ENCODE results near the gene PANK1.

Gene PANK1

DNA sequence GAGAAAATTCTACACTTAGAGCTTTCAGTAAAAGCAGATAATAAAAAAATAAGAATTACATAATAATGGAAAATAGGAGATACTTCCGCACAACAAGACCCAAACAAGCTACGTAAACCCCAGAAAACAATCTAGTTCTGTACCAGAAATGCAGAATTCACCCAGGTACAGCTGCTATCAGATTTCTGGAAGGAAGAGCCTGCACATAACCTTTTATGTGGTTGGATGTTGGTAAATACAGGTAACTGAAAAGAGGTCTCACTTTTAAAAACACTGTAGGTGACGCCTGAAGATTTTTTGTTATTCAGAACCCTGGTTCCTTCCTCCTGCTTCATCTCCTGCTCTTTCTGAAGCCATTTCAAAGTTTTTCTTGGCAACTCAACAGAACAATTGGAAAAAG, 29.9 kb downstream of the PANK1 start:
- DNase-seq: no peak

DNA sequence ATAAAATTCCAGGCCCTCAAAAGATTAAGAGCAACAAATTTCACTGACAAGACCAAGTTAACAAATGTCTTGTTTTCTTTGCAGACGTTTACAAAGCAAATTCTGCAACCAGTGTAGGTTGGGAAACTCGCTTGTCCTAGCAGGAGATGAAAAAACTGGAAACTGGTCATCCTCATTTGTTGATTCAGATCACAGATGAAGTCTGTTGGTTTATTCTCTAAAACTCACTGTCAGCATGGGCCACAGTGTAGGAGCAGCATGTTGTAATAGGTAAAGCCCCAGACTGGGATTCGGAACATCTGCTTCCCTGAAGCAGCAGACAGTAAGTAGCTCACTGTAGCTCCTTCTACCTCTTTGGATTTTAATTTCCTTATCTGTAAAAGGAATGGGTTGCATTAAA, 31.5 kb downstream of the PANK1 start:
- DNase-seq: no peak

DNA sequence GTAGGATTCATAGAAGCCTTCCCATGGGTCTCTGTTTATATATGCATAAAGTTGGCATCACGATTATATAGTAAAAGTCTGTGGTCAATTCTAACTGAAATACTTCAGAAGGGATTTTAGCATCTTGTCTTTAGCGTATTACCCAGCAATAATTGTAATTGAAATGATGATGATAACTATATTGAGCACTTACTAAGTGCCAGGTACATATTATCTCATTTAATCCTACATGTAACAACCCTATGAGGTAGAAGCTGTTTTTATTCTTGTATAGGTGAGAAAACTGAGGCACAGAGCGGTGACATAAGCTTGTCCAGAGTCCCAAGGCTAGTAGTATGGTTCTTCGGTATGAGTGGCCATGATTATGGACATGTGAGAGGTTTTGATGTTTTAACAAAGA, 33.8 kb downstream of the PANK1 start:
- no peak for DNase-seq

DNA sequence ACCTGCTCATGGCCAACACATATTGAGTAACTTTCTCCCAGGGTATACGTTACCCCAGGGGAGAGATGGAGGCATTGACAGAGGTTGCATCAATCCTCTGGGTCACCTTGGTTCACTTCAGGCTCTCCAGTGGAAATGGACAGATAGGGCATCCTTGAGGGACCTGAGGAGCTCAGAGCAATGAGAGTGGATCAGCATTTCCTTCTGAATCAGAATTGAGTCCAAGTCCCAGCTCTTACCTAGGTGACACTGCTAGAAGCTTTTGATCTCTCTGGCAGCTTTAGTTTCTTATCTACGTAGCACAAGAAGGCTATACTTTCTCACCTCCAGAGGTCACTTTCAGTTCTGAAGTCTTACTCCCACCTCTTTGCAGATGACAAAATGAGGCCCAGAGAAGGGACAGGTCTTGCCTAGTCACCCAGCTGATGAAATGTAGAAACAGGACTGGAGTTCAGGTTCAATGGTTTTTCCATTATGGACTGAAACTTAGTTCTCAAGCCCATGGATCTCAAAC, 35.2 kb downstream of the PANK1 start:
- no peak for DNase-seq

DNA sequence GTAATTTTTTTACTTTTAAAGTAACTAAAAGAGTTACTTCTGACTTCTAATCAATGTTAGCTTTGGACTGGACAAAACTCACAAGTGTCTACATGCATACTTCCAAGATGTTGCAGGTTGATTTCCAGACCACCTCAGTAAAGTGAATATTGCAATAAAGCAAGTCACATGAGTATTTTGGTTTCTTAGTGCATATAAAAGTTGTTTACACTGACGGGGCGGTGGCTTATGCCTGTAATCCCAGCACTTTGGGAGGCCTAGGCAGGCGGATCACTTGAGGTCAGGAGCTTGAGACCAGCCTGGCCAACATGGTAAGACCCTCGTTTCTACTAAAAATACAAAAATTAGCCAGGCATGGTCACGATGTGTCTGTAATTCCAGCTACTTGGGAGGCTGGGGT, 40.8 kb downstream of the PANK1 start:
- DNase-seq: no peak

DNA sequence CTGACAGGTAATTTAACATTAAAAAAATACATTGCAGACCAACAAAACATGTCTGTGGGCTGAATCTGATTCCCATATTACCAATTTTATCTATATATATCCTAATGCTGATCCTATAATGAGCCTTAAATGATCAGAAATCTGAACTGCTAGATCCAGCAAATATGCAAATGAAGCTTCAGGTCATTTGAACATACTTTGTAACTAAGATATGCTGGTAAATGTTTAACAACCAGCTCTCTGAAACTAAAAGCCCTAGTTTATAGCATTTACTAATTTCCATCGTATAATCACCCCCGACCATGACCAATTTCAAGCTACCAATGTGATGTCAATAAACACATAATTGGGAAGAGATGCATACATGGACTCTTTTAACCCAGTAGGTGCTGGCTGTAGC, 42.1 kb downstream of the PANK1 start:
- no peak for DNase-seq

DNA sequence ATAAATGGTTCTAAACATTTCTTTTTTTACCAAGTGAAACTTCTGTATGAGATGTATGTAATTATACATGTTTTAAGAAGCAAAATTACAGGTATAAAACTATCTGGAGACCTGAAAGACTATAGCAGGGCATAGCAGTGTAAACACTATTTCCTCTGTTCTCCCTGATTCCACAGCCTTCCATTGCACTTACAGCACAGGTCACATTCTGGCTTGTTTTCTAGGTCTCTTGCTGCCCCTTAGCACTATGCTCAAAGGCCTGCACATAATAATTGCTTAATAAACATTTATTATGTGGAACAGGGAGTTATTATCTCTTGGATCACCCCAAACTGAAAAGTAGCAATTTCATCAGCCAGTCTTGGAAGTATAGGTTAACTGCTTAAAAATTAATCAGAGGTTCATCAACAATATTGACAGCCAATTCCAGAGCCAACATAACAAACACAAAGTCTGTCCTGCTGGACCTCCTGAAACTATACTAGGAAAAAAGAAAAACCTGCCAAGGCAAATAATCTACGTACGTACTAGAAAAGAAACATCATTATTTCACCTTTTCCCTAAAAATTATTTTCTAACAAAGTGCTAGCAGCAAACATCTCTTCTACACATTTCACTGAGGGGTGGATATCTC, 43.2 kb downstream of the PANK1 start:
- no peak for DNase-seq

DNA sequence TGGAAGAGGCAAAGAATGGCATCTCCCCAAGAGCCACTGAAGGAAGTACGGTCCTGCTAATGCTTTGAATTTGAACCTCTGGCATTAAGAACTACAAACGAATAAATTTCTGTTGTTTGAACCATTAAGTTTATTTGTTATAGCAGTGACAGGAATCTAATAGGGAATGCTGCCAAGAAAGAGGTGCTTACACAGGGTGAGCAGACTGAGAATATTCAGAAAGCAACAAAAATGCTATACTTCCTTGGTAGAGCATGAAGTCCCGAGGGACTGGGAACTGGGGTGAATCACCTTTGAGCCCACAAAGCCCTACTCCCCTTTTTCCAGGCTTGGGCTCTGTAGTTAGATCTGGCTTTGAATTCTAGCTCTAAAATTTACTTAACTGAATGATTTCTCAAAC, 45.0 kb downstream of the PANK1 start:
- no peak for DNase-seq

DNA sequence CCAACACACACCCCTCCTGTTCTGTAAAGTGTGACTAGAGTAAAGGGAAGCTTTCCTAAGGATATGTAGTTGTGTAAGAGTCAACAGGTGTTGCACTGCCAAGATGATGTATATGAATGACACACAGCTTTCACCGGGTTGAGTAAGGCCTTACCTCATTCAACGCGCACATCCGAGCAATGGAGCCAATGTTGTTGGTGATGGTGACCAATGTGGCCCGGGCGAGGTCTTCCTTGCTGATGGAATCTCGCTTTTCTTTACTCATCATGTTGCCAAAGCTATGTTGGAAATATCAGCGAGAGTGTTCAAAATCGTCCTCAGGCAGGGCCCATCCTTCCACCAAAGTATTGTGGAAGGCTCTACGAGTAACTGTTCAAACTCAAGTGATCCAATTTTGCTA, 52.0 kb downstream of the PANK1 start:
- no peak for DNase-seq

DNA sequence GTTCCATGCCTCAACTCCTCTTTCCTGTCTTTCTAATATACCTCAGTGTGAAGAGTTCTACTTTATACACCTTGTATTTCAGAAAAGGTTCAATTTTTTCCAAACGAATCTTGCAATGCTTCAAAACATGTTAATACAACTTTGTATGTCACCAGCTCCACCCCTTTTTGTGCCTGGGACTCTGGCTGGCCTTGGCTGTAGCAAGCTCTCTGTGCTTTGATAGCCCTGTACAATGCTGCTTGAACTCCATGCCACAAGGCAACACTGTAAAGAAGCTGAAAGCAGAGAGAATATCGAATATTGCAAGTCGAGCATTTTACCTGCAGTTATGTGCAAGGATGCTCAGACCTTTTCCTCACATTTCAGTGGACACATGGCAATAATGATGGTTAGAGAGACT, 52.5 kb downstream of the PANK1 start:
- DNase-seq: no peak

DNA sequence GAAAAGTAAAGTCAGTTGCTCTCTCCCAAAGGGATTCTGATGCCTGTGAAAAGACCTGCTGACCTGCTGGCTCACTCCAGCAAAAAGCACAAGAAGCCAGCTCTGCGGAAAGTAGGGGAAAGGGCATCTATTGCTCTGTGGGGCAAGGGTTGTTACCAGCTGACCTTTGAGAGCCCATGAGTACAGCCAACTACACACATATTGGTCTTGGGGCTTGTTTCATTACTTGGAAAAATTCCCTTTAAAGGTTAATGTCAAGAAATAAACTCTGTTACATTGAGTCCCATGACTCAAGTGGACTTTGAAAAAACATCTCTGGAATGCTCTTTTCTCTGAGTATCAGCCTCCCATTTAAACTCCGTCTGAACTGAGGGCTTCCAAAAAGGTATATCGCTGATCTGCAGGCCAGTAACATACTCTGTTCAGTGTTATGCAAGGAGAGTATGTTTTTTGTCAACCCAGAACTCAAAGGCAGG, 53.2 kb downstream of the PANK1 start:
- no peak for DNase-seq

DNA sequence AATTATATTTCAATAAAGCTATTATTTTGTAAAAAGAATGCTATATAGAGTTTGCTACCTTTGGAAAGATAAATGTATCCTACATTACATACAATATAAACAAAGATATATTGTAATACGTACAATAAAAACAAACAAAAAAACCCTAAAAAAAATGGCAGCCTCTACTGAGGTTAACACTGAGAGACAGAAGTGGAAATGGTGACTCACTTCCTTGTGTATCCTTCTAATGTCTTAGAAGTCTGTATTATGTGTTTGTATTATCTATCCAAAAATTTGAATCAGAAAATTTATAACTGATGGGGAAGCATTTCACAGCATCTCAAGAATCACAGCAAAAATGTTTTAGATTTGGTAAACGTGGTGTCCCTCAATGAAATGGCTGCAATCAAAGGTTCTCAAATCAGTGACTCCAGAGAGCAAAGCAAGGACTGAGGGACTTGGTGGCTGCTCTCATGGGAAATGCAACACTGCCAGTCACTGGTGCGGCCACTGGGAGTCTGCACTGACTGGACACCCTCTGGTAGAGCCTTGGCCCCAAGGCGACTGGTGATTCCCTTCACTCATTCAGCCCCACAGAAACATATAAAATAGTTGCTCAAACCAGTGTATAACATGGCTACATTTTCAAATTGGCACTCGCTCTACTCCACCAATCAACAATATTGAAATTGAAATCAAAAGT, 53.8 kb downstream of the PANK1 start:
- DNase-seq: no peak

DNA sequence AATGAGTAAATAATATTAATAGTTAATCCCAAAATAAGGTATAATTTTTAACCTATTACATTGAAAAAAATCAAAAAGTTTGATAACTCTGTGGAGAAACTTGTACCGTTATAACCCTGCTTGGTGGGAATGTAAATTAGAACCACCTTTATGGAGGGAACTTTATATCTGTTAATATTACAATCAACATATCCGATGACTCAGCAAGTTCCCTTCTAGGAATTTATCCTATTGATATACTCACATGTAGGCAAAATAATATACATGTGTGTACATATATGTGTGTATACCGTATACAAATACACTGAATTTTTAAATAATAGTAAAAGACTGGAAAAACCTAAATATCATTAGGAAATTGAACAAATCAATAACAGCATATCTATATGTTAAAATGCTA, 54.7 kb downstream of the PANK1 start:
- DNase-seq: no peak

DNA sequence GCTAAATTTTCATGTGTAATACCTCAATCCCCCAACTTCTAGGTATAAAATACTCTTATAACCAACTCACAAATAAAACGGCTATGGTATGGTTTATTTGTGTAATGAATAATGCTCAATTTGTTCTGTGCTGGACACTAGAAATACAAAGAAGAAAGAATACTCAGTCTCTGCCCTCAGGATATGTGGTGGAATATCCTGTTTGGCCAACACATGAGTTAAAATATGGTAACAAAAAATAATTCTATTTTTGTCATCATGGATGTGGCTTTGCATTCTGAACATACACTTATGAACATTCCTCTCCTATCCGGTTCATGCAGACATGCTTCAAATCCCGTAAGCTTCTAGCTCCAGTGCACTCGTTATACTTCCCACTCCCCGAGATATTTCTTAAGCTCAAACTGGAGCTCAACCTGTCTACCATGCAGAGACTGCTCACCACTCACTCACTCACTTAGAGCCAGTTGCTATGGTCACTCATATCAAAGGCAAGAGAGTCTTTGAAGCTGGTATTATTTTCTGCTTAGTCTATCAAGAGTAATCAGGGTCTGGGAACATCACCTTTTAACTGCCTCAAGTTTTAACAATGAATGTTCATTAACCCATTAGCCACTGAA, 55.8 kb downstream of the PANK1 start:
- DNase-seq: no peak

DNA sequence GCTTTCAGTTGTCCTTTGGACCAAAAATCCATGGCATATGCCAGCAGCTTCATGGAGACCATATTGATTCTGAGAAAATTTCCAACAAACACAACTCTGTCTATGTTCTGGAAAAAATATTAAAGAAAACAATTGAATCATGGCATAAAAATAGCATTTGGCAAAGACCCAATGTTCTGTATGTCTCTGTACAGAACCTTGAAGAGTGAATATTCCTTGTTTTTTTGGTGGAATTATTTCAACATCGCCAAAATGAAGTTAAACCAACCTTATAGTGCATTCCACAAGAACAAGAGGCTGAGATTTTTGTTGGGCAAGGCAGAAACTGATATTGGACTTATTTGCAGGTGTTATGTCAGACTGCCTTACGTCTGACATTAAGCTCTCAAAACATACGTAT, 56.4 kb downstream of the PANK1 start:
- DNase-seq: no peak

DNA sequence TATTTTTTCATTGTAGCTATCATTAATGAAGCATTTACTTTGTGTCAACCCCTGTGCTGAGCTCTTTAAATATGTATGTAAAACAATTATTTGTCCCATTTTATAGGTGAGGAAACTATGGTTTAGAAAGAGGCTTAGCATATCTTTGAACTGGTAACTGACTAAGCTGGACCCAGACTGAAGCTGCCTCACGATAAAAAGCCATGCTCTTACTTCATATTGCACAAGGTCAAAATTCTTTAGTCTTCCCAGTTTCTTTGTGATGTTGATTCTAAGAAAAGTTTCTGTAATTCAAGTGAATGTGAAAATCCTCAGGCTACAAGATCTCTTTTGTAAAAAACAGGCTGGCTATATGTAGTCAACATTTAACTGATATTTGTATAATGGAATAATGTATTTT, 63.0 kb downstream of the PANK1 start:
- DNase-seq: no peak

DNA sequence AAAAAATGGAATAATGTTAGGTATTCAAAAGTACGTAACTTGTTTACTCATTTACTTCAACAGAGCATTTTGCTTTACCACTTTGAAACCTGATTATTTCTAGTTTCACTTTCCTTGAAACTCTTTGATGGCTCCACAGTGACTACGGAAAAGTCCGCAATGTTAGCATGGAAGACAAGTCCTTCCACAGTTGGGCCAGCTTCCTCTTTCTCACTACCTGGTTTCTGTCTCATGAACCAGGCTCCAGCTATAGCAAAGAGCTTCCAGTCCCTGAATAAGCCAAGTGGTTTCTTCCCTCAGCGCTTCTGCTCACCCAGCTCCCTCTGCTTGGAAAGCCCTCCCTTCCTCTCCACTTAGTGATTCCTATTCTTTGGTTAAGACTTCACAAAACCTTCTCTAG, 64.8 kb downstream of the PANK1 start:
- no peak for DNase-seq

DNA sequence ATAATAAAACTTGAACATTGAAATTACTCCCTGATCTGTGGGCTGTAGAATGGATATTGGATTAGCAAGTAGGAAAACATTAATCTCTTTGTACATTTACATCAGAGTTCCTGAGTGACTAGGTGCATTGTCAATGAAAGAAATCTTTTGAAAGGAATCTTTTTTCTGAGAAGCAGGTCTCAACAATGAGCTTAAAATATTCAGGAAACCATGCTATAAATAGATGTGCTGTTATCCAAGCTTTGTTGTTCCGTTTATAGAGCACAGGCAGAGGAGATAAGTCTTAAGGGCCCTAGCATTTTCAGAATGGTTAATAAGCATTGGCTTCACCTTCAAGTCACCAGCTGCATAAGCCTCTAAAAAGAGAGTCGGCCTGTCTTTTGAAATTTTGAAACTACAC, 68.3 kb downstream of the PANK1 start:
- no peak for DNase-seq

DNA sequence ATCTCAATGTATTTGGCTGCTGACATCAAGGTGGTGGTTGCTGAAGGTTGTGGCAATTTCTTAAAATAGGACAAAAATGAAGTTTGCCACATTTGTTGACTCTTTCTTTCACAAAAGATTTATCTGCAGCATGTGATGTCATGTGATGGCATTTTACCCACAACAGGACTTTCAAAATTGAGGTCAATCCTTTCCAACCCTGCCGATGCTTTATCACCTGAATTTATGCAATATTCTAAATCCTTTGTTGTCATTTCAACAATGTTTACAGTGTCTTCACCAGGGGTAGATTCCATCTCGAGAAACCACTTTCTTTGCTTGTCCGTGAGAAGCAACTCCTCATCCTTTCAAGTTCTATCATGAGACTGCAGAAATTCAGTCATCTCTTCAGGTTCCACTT, 69.0 kb downstream of the PANK1 start:
- DNase-seq: no peak

DNA sequence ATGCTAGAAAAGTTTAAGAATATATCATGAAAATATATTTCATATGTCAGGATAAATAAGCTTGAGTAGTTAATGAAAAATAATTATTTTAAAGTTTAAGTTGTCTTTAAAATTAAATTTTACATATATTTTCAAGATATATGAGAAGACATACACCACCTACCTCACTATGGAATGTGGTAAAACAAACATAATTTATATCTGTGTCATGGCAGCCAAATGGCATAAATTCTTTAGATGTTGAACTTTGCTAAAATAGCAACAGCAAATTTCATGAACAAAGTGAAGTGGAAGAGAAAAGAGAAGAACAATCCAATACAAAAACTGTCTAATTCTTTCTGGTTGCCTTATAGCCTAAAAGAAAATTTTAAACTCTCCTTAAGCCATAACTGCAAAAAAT, 70.0 kb downstream of the PANK1 start:
- no peak for DNase-seq

DNA sequence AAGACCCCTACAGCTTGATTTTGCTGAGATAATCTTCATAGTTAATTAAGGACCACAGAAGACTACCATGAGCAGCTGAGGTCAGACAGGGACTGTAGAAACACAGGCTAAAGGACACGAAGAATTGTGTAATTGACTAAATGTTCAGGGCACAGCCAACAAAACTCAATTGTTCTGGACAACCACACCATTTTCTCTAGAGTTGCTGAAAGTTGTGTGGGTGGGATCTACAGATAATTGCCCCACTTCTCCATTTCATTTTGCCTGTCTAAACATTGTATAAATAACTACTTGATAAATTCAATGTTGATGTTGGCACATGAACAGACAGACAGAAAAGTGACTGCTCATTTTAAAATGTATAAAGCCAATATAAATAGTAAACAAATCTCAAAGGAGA, 70.7 kb downstream of the PANK1 start:
- DNase-seq: no peak

DNA sequence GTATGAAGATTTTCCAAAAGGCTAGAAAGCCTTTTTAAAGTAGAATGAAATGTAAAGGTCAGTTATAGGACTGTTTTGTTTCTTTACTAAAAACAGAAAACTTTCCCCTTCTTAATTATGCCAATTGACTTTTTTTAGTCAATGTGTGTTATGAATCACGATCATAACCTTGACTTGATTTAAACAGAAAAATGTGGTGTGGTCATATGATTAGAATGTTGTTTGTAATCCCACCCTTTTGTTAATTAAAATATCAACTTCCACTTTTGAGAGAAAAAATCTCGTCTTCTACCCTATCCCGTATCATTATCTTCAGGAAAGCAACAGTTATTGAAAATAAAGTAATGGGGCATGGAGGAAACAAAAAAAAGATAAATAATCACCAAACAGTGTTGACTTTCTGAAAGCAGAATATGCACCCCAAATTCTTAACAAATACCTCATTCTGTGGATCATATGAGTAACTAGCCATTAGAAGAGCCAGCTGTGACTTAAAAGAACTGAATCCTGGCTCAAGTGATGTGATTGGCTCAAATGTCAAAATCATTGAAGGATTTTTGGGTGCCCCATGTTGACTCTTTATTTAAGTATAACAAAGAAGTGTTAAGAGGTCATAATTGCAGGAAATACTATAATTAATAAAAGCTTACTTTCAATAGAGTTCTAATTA, 77.3 kb downstream of the PANK1 start:
- DNase-seq: peak; percentile 3

DNA sequence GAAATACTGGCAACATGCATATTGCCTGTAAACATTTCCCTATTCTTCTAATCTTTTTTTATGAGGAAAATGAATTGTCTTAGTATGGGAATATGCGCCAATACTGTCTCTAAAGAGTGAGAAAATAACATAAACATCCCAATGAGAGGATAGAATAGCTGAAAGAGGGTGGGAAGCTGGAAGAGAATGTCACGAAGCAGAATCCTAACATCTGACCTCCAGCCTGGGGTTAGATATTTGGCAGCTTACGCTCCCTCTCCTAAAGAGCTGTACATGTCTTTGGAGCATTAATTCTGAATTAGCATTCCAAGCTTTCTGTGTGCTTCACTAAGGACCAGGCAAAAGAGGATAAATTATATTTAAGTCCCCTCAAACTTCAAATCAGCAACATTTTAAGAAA, 78.0 kb downstream of the PANK1 start:
- no peak for DNase-seq

Measured in NCI-H69 (cell line).